ENCODE results near the gene NDRG4.

NDRG4 gene

DNA sequence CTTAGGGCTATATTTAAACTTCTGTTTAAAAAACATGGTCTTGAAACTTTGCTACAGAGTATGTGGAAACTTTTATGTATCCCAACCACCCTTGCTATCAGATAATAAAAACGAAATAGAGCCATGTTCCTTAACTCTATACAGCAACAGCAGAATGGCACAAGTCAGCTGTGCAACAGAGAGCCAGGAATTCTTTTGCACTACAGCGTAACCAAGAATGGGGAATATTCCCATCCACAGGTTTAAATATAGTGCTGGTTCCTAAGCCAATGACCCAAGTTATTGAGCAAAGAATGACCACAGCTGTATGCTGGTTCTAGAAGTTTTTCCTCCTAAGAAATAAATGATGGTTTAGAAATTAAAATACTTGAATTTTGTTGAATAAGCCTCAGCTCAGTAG lies 48.4 kb downstream of the NDRG4 start:
- DNase-seq: no peak

DNA sequence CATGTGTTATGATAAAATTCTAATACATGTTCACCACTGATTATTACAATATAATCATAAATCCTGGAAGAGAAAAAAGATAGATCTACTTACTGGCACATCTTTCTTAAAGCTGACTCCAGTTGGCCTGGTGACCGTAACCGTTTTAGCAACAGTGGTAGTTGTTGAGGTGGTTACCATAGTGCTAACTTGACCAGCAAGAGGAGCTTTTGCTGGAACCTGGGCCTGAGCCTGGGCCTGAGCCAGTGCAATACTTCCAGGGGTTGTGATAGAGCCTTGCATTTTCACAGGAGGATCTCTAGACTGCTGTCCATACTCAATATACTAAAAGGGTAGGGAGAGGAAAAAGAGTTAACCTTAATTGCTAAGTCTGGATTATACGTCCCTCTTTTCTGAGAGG lies 51.6 kb downstream of the NDRG4 start:
- DNase-seq: no peak

DNA sequence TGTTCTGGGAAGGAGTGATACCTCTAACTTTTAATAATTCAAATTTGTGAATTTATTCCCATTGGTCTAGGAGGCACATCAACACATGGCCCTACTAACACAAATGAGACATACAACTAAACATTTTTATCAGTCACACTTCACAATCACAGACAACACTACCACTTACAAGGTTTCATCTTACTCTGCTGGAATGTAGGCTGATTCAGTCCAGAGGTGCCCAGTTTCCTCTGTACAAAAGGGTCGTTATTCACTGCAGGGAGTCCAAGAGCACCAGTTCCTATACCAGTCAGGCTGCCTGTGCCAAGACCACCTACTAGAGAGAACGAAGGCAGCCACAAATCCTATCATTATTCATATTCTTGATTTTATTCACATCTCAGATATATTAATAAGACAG lies 56.7 kb downstream of the NDRG4 start:
- DNase-seq: no peak
